HUES64 (cell line): ENCODE measurements around the gene MED13L.

Experiments used
- H3K27ac ChIP-seq: 2 replicates; pipeline ENCODE4 v1.7.0; 2013; ENCODE audit warnings: low read depth, low read length, inconsistent platforms
- H3K27me3 ChIP-seq: 2 replicates; pipeline ENCODE4 v1.6.1; 2013; ENCODE audit warnings: mild to moderate bottlenecking, low read length; ENCODE audit not compliant: insufficient read depth
- H3K36me3 ChIP-seq: 2 replicates; pipeline ENCODE4 v1.6.1; 2013; ENCODE audit warnings: mild to moderate bottlenecking, low read length; ENCODE audit not compliant: insufficient read depth
- H3K4me1 ChIP-seq: 2 replicates; pipeline ENCODE4 v1.6.1; 2013; ENCODE audit warnings: mild to moderate bottlenecking, low read length, moderate library complexity; ENCODE audit not compliant: insufficient read depth
- H3K4me3 ChIP-seq: 2 replicates; pipeline ENCODE4 v1.5.1; 2013; ENCODE audit warnings: mild to moderate bottlenecking, low read length, moderate library complexity
- H3K9ac ChIP-seq: 2 replicates; pipeline ENCODE4 v1.6.1; 2013; ENCODE audit warnings: mild to moderate bottlenecking, low read depth, low read length
- H3K9me3 ChIP-seq: 2 replicates; pipeline ENCODE4 v1.6.1; 2013; ENCODE audit warnings: low read depth, low read length; ENCODE audit not compliant: insufficient read depth
- WGBS: fragments of 150-250, 120-280 bp; methylation state at CpG from one replicate; pipeline ENCODE4 v1.1.7; 2013; ENCODE audit warnings: missing lambda C conversion rate; 5-methylcytosine and 5-hydroxymethylcytosine counted together

MED13L gene

DNA sequence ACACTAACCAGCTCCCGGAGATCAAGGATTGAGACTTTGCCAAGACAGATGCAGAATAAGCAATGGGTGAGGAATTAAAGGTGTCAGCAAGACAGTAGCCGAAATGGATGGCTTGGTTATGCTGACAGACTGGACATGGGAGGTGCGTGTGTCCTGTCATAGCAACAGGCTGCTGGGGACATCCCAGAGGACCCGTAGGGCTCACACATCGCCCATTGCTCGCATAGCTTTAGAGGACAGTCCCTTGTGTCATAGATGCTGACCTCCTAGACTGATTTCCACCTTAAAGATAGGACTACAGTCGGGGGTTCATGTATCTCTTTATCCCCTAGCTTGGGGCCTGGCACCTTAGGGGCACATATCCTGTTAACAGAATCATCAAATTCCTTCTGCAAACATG is 324.5 kb downstream of the MED13L start:
- H3K27me3 ChIP-seq, result no peaks in the 10 kb centered on the region
- H3K27ac ChIP-seq, result no peak overlapping the region
- H3K9me3 ChIP-seq, result no peaks in the 10 kb centered on the region
- peaks cover 6% of the 10 kb centered on the region; the same call in 1 of the 2 replicates for H3K36me3 ChIP-seq
- no peak overlapping the region for H3K9ac ChIP-seq
- 96% methylated on average over 7 of the region's 7 CpGs for WGBS
- H3K4me3 ChIP-seq, result no peak overlapping the region
- H3K4me1 ChIP-seq, result 0 out of 2 replicates have a peak, but pooled peaks cover 11% of the 10 kb centered on the region

DNA sequence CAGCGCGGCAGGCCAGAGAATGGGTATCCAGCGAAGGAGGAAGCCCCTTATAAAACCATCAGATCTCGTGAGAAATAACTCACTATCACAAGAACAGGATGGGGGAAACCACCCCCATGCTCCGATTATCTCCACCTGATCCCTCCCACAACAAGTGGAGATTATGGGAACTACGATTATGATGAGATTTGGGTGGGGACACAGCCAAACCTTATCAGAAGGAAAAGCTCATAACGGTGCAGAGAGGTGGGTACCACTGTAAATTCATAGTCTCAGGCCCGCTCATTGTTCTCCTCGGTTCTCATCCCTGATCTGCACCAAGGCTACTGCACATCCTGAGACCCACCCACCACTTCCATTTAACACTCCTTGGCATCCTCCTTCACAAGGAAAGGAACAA is 326.5 kb downstream of the MED13L start:
- no peaks in the 10 kb centered on the region for H3K27me3 ChIP-seq
- no peak overlapping the region for H3K9ac ChIP-seq
- H3K9me3 ChIP-seq, result no peaks in the 10 kb centered on the region
- H3K36me3 ChIP-seq, result no peaks in the 10 kb centered on the region
- 96% methylated on average over 9 of the region's 9 CpGs for WGBS
- H3K4me3 ChIP-seq, result no peak overlapping the region
- no peak overlapping the region for H3K27ac ChIP-seq
- H3K4me1 ChIP-seq, result 0 out of 2 replicates have a peak, but pooled peaks cover 11% of the 10 kb centered on the region

DNA sequence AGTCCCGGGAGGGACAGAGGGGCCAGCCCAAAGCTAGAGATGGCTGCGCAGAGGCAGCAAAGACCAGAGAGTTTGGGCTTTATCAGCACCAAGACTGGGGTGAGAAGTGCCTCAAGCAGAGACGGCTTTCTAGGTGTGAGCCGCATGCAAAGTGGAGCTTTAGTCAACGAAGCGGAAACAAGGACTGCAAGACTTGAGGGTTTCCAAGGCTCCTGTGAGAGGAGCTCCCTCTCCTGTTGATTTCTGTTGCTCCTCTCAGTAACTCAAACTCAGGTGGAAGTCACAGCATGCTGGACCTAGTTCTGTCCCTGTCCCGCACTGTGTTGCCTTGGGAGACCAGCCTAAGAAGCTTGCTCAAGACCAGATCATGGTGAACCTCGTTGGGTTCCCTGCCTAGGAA is 327.8 kb downstream of the MED13L start:
- 91% methylated on average over 8 of the region's 8 CpGs for WGBS
- Histone ChIP-seq H3K9ac (no peak overlapping the region), H3K36me3 (no peaks in the 10 kb centered on the region), H3K4me1 (0 out of 2 replicates have a peak, but pooled peaks cover 11% of the 10 kb centered on the region), H3K4me3 (no peak overlapping the region), H3K27me3 (no peaks in the 10 kb centered on the region), H3K27ac (no peak overlapping the region), H3K9me3 (no peaks in the 10 kb centered on the region)

DNA sequence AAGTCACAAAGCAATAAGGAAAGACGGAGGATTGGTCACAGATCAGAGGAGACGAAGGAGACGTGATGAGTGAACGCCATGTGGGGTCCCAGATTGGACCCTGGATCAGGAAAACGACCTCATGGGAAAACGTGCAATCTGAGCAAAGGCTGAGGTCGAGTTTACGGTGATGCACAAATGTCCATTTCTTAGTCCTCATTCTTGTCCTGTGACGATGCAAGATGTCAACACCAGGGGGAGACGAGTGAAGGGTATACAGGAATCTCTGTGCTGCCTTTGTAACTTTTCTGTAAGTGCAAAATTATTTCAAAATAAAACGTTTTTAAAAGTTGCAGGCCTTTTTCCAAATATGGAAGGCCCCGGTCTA is 329.8 kb downstream of the MED13L start:
- 0 out of 2 replicates have a peak, but pooled peaks cover 10% of the 10 kb centered on the region for H3K4me1 ChIP-seq
- H3K9me3 ChIP-seq, result no peaks in the 10 kb centered on the region
- no peaks in the 10 kb centered on the region for H3K27me3 ChIP-seq
- no peak overlapping the region; the same call in 1 of the 2 replicates for H3K27ac ChIP-seq
- WGBS, result 85% methylated on average over 12 of the region's 12 CpGs
- H3K36me3 ChIP-seq, result no peaks in the 10 kb centered on the region
- no peak overlapping the region for H3K9ac ChIP-seq
- H3K4me3 ChIP-seq, result no peak overlapping the region

DNA sequence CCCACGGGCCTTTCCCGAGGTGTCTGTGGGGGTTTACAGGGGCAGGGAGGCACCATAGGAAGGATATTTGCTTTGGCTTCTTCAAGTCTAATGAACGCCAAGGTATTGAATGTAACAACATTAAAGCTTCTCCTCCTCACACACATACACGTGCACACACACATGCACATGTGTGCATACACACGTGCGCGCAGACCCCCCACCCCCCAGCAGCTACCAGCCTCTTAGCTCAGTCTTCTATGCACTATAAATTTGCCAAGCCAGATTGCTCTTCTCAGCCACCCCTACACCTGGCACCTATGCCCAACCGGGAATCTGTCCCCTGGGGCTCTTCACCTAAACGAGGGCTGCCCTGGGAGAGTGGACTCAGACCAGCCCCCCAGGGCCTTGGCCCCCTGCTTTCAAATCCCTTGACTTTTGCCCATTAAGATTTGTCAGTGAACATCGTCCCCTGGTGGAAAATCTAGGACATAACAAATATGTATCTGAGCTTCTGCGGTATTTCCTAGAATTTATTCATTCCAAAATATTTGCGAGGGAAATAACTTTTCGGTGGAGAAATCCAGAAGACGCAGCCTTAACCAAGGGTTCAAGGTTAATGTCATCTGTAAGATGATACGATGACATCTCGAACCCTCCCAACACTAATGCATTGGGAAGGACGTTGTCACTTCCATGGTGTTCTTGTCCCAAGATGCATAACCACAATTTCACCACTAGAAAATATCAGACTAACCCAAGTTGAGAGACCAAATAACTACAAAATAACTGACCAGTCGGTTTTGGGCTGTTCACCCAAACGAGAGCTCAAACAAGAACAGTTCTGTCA is 330.4 kb downstream of the MED13L start:
- Histone ChIP-seq H3K9ac (no peak overlapping the region), H3K4me1 (0 out of 2 replicates have a peak, but pooled peaks cover 5% of the 10 kb centered on the region), H3K27me3 (no peaks in the 10 kb centered on the region), H3K4me3 (no peak overlapping the region), H3K36me3 (no peaks in the 10 kb centered on the region), H3K27ac (no peak overlapping the region), H3K9me3 (no peaks in the 10 kb centered on the region)
- 86% methylated on average over 19 of the region's 19 CpGs for WGBS

DNA sequence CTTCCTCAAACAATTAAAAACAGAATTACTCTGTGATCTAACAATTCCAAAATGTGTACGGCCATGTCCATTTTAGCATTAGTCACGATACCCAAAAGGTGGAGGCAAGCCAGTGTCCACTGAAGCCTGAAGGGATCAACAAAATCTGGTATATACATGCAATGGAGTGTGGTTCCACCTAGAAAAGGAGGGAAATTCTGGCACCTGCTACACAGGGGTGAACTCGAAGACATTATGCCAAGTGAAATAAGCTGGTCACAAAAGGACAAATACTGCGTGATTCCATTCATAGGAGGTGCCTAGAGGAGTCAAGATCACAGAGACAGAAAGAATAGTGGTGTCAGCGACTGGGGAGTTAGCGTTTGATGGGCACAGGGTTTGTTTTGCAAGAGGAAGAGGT is 331.4 kb downstream of the MED13L start:
- Histone ChIP-seq H3K9ac (no peak overlapping the region), H3K9me3 (no peaks in the 10 kb centered on the region), H3K4me1 (0 out of 2 replicates have a peak, but pooled peaks cover 5% of the 10 kb centered on the region), H3K36me3 (no peaks in the 10 kb centered on the region), H3K4me3 (no peak overlapping the region), H3K27me3 (no peaks in the 10 kb centered on the region), H3K27ac (no peak overlapping the region)
- 95% methylated on average over 6 of the region's 6 CpGs for WGBS

DNA sequence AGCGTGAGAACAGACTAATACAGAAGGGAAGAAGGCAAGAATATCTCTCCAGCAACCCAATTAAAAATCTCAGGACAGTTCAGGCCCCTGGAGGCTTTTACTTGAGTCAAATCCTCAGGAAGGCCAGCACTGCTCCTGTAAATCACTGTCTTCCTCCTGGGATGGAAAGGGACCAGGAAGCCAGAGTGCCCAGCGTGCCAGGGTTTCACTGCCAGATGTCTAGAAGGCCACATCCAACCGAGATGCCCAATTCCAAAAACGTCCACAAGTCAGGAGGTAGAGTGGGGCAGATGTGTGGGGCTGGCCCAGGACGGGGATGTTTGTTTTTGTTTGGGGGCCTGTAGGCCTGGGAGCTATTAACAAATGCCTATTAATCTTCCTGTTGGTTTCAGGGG is 332.0 kb downstream of the MED13L start:
- H3K27me3 ChIP-seq, result no peaks in the 10 kb centered on the region
- no peak overlapping the region for H3K27ac ChIP-seq
- no peak overlapping the region for H3K4me3 ChIP-seq
- 92% methylated on average over 5 of the region's 5 CpGs for WGBS
- H3K9ac ChIP-seq, result no peak overlapping the region
- no peaks in the 10 kb centered on the region for H3K36me3 ChIP-seq
- 0 out of 2 replicates have a peak, but pooled peaks cover 5% of the 10 kb centered on the region for H3K4me1 ChIP-seq
- H3K9me3 ChIP-seq, result no peaks in the 10 kb centered on the region

DNA sequence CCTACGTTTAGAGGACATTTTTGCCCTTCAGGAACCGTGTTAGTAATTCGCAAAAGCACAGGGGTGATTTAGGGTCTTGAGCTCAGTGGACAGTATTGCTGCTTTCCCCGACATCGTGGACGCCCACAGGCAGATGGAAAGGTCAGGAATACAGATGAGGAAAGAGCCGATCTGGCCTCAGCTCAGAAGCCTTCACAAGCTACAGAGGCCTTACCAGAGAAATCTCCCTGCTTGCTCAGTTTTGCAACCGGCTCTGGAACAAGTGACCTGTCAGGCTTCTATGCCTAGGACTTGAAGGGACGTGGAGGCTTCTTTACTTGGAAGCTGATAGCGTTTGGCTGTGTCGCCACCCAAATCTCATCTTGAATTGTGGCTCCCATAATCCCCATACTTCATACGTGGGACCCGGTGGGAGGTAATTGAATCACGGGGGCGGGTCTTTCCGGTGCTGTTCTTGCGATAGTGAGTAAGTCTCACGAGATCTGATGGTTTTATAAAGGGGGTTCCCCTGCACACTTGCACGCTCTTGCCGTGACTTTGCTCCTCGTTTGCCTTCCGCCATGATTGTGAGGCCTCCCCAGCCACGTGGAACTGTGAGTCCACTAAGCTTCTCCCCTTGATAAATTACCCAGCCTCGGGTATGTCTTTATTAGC is 332.5 kb downstream of the MED13L start:
- no peaks in the 10 kb centered on the region for H3K36me3 ChIP-seq
- no peaks in the 10 kb centered on the region for H3K9me3 ChIP-seq
- H3K4me1 ChIP-seq, result 0 out of 2 replicates have a peak, but pooled peaks cover 5% of the 10 kb centered on the region
- no peak overlapping the region for H3K9ac ChIP-seq
- WGBS, result 93% methylated on average over 24 of the region's 24 CpGs
- no peaks in the 10 kb centered on the region for H3K27me3 ChIP-seq
- H3K4me3 ChIP-seq, result no peak overlapping the region
- no peak overlapping the region for H3K27ac ChIP-seq

DNA sequence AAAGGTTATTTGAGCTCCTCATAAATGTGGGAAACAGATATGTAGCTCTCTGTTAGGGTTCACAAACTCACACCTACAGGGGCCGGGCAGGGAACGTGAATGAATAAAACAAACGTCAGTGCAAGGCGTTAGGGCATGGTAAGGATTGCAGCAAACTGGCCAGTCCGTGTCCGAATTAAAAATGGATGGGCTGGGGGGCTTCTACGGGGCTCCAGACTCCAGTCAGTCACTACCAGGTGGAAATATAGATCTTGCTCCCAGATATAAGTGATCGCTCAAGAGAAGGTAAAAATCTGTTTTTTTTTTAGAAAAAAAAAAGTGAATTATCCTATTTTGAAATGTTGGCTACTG is 333.1 kb downstream of the MED13L start:
- Histone ChIP-seq H3K9me3 (peaks cover 3% of the 10 kb centered on the region; the same call in 1 of the 2 replicates), H3K9ac (no peak overlapping the region), H3K4me3 (no peak overlapping the region), H3K27me3 (no peaks in the 10 kb centered on the region), H3K36me3 (no peaks in the 10 kb centered on the region), H3K27ac (no peak overlapping the region), H3K4me1 (0 out of 2 replicates have a peak, but pooled peaks cover 5% of the 10 kb centered on the region)
- 93% methylated on average over 8 of the region's 8 CpGs for WGBS

DNA sequence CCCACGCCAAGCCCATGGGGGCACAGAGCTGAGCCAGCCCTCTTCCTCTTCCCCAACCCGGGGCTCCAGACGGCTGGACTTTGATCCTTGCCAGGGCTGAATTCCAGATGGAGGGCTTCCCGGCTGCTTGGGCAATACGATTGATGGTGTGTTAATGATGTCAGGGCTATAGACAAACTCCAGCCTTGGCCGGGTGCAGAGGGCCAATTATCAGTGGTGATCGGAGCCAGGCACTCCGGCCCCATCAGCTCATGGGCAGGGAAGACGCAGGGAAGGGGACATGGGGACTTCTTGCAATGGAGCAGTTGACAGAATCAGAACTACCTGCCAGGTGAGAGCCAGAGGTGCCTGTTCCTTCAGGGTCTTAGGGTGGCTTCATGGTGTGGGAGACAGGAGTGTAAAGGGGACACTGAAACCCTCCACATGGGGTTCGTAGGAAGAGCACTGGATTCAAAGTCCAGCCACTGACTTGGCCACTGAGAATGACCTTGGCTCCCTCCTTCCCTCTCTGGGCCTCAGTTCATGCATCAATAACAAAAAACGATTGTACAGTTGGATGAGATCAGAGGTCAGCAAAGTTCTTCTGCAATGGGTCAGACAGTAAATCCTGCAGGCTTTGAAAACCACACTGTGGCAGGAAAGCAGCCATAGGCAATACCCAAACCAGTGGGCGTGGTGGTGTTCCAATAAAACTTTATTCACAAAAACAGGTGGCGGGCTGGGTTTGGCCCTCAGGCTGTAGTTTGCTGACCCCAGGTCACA is 333.7 kb downstream of the MED13L start:
- peaks cover 6% of the 10 kb centered on the region; the same call in 1 of the 2 replicates for H3K9me3 ChIP-seq

DNA sequence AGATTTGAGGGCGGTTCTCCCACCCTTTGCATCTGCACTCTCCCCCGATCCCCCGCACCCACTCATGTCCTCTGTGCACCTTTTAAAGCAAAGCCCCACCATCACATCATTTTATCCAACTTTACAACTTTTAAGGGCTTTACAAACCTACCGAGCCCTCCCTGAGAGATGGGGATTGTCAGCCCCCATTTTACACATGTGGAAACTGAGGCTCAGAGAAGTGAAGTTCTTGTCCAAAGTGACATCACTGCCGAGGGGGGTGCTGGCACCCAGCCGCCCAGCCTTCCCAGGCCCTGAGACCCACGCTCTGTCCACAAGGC is 334.2 kb downstream of the MED13L start:
- 95% methylated on average over 7 of the region's 7 CpGs for WGBS
- no peak overlapping the region for H3K4me3 ChIP-seq
- no peak overlapping the region for H3K9ac ChIP-seq
- no peak overlapping the region for H3K27ac ChIP-seq
- H3K9me3 ChIP-seq, result peaks cover 9% of the 10 kb centered on the region; the same call in 1 of the 2 replicates
- 0 out of 2 replicates have a peak, but pooled peaks cover 2% of the 10 kb centered on the region for H3K4me1 ChIP-seq
- no peaks in the 10 kb centered on the region for H3K27me3 ChIP-seq
- H3K36me3 ChIP-seq, result no peaks in the 10 kb centered on the region

More for the DNA sequence above, 333.7 kb downstream of the MED13L start:
- H3K27ac ChIP-seq, result no peak overlapping the region
- no peaks in the 10 kb centered on the region for H3K27me3 ChIP-seq
- no peak overlapping the region for H3K9ac ChIP-seq
- no peak overlapping the region for H3K4me3 ChIP-seq
- H3K36me3 ChIP-seq, result no peaks in the 10 kb centered on the region
- 95% methylated on average over 13 of the region's 13 CpGs for WGBS
- 0 out of 2 replicates have a peak, but pooled peaks cover 5% of the 10 kb centered on the region for H3K4me1 ChIP-seq
